ENCODE results near the gene FOXQ1.

DNA sequence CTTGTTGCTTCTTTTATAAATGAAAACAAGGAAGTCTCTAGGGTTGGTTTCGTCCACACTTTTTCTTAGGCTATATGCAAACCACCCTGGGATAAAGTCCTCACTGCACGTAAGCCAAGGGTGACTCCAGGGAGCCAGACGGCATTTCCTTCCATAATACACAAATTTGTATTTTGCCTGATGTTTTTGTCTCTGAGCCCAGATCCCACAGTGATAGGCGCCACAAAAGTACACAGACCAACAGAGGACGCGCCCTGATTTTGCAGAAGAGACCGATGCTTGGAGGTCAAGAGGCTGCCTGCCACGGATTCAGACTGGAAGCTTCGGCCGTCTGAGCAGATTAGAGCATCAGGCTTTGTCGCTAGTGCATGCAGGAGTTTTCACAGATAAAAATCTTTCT lies 22.8 kb downstream of the FOXQ1 start:
- TF ChIP-seq, protein P1, sequence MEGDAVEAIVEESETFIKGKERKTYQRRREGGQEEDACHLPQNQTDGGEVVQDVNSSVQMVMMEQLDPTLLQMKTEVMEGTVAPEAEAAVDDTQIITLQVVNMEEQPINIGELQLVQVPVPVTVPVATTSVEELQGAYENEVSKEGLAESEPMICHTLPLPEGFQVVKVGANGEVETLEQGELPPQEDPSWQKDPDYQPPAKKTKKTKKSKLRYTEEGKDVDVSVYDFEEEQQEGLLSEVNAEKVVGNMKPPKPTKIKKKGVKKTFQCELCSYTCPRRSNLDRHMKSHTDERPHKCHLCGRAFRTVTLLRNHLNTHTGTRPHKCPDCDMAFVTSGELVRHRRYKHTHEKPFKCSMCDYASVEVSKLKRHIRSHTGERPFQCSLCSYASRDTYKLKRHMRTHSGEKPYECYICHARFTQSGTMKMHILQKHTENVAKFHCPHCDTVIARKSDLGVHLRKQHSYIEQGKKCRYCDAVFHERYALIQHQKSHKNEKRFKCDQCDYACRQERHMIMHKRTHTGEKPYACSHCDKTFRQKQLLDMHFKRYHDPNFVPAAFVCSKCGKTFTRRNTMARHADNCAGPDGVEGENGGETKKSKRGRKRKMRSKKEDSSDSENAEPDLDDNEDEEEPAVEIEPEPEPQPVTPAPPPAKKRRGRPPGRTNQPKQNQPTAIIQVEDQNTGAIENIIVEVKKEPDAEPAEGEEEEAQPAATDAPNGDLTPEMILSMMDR (IDR thresholded peaks at IDR 0.05), result no peak
- TF ChIP-seq POLR2AphosphoS5 (IDR thresholded peaks at IDR 0.05; ENCODE audit: low read depth, low read length), result no peak
- TF ChIP-seq SIN3A (IDR thresholded peaks at IDR 0.05; ENCODE audit: borderline replicate concordance, insufficient read depth, low read depth, low read length), result no peak
- TF ChIP-seq, protein P2, sequence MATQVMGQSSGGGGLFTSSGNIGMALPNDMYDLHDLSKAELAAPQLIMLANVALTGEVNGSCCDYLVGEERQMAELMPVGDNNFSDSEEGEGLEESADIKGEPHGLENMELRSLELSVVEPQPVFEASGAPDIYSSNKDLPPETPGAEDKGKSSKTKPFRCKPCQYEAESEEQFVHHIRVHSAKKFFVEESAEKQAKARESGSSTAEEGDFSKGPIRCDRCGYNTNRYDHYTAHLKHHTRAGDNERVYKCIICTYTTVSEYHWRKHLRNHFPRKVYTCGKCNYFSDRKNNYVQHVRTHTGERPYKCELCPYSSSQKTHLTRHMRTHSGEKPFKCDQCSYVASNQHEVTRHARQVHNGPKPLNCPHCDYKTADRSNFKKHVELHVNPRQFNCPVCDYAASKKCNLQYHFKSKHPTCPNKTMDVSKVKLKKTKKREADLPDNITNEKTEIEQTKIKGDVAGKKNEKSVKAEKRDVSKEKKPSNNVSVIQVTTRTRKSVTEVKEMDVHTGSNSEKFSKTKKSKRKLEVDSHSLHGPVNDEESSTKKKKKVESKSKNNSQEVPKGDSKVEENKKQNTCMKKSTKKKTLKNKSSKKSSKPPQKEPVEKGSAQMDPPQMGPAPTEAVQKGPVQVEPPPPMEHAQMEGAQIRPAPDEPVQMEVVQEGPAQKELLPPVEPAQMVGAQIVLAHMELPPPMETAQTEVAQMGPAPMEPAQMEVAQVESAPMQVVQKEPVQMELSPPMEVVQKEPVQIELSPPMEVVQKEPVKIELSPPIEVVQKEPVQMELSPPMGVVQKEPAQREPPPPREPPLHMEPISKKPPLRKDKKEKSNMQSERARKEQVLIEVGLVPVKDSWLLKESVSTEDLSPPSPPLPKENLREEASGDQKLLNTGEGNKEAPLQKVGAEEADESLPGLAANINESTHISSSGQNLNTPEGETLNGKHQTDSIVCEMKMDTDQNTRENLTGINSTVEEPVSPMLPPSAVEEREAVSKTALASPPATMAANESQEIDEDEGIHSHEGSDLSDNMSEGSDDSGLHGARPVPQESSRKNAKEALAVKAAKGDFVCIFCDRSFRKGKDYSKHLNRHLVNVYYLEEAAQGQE (IDR thresholded peaks at IDR 0.05; ENCODE audit: insufficient read depth in 1 of 2, low read depth in 2 of 2, low read length in 1 of 2), result no peak

All from Panc1 (cell line).